Sigmoid colon (tissue), 7 donors: ENCODE measurements around the gene OR5AR1. TPM values are rescaled to one million over a fixed set of nuclear protein-coding genes. Genes with fewer than 3 reads are reported as not detected.

Experiments
- DNase-seq: peaks from one replicate; pipeline ENCODE4 v3.0.0-alpha.2; 2019
- H3K27ac ChIP-seq, 4 donors: fragments of 200-600 bp; sonication (generic); one replicate each; pipeline ENCODE4 v1.5.1; 2016 to 2019; ENCODE audit warnings: mild to moderate bottlenecking in 1 of 4
- H3K27me3 ChIP-seq, 3 donors: fragments of 200-600 bp; sonication (generic); one replicate each; pipeline ENCODE4 v1.5.1; 2019; ENCODE audit warnings: mild to moderate bottlenecking in 1 of 3
- H3K36me3 ChIP-seq, 4 donors: fragments of 200-600 bp; sonication (generic); one replicate each; pipeline ENCODE4 v1.5.1; 2016 to 2019
- H3K4me1 ChIP-seq, 4 donors: fragments of 200-600 bp; sonication (generic); one replicate each; pipeline ENCODE4 v1.5.1; 2017 to 2019
- H3K4me3 ChIP-seq, 4 donors: fragments of 200-600 bp; sonication (generic); one replicate each; pipeline ENCODE4 v1.5.1; 2017 to 2019; ENCODE audit warnings: mild to moderate bottlenecking in 2 of 4, moderate library complexity in 1 of 4
- H3K9me3 ChIP-seq, 4 donors: fragments of 200-600 bp in 3 of 4; sonication (generic) in 3 of 4; one replicate each; pipeline versions ENCODE4 v1.5.1 to v1.6.1; 2013 to 2019
- EP300 ChIP-seq, 4 donors: sonication (generic); formaldehyde crosslinking; IDR thresholded peaks; one replicate each; pipeline ENCODE4 v1.6.1; 2017; ENCODE audit warnings: antibody characterized with exemption in 4 of 4
- POLR2A ChIP-seq, 2 donors: fragments of 450-650 bp; IDR thresholded peaks; one replicate each; pipeline ENCODE4 v1.6.1; 2016; ENCODE audit warnings: antibody characterized with exemption in 2 of 2, mild to moderate bottlenecking in 2 of 2, moderate library complexity in 2 of 2
- POLR2AphosphoS5 ChIP-seq, 4 donors: sonication (generic); formaldehyde crosslinking; IDR thresholded peaks; one replicate each; pipeline ENCODE4 v1.6.1; 2017; ENCODE audit warnings: antibody characterized with exemption in 4 of 4
- WGBS, 2 donors: extraction: QIAGEN DNeasy Blood & Tissue Kit; methylation state at CpG; one replicate each; pipeline ENCODE4 v1.1.7; 2013; 5-methylcytosine and 5-hydroxymethylcytosine counted together
- intact Hi-C: fragments of 100-400 bp; cut with DNase I; formaldehyde crosslinking; loops from one replicate; pipeline ENCODE4 v1.15.1; 2023
- polyA plus RNA-seq, 3 donors: library from polyadenylated mRNA; stranded (reverse); fragments of 200-250 nt; gene quantifications; one replicate each; pipeline ENCODE4 v1.2.3, GENCODE V29; 2013
- total RNA-seq, 4 donors: library from RNA; depleted of rRNA; stranded (reverse); fragments of >200 nt; gene quantifications; one replicate each; pipeline ENCODE4 v1.1.0, GENCODE V29; 2016
- TF ChIP-seq, protein P1 (sequence below), 4 experiments: fragments of 450-650 bp in 3 of 4; fragments of 200-600 bp in 1 of 4; IDR thresholded peaks; one replicate each; pipeline ENCODE4 v1.5.1; 2016 to 2019; ENCODE audit warnings: antibody characterized with exemption in 4 of 4, mild to moderate bottlenecking in 3 of 4, moderate library complexity in 2 of 4
- donor health status: healthy with polysubstance abuse.
- donor health status: Bipolar disorder and iron deficiency.
- donor health status: healthy.

The OR5AR1 gene
- total RNA-seq (not detected), polyA plus RNA-seq (not detected)

DNA sequence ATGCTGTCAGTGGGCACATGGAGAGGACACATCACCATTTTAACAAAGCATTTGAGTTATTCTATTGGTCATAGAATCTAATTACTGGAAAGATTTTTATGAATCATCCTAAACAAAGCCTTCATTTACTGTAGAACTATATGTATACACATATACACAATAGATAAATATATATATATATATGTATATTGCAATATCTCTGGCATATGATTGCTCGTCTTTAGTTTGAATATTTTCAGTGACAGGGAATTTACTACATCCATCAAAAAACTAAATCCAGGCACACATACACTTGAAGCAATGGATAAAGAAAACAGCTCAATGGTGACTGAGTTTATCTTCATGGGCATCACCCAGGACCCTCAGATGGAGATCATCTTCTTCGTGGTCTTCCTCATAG is at the start of gene OR5AR1:
OR5AR1 (plus strand) TSS at position 301 of the 400 bp plus-strand sequence; CDS start at position 301, 0 bp downstream.
- Histone ChIP-seq H3K4me1 (no peaks in the 10 kb centered on the region), H3K9me3 (no peaks in the 10 kb centered on the region), H3K27me3 (no peaks in the 10 kb centered on the region), H3K36me3 (no peaks in the 10 kb centered on the region), H3K4me3 (no peak within 1 kb of the TSS), H3K27ac (no peak within 1 kb of the TSS)
- intact Hi-C loops, result no loop called here
- TF ChIP-seq, protein P1, sequence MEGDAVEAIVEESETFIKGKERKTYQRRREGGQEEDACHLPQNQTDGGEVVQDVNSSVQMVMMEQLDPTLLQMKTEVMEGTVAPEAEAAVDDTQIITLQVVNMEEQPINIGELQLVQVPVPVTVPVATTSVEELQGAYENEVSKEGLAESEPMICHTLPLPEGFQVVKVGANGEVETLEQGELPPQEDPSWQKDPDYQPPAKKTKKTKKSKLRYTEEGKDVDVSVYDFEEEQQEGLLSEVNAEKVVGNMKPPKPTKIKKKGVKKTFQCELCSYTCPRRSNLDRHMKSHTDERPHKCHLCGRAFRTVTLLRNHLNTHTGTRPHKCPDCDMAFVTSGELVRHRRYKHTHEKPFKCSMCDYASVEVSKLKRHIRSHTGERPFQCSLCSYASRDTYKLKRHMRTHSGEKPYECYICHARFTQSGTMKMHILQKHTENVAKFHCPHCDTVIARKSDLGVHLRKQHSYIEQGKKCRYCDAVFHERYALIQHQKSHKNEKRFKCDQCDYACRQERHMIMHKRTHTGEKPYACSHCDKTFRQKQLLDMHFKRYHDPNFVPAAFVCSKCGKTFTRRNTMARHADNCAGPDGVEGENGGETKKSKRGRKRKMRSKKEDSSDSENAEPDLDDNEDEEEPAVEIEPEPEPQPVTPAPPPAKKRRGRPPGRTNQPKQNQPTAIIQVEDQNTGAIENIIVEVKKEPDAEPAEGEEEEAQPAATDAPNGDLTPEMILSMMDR (IDR thresholded peaks at IDR 0.05), result no peak
- TF ChIP-seq POLR2A (IDR thresholded peaks at IDR 0.05) (no peak), POLR2AphosphoS5 (IDR thresholded peaks at IDR 0.05) (no peak), EP300 (IDR thresholded peaks at IDR 0.05) (no peak)
- DNase-seq, result no peak
- WGBS, 2 donors, result 87 to 88% methylated on average over 2 of the region's 2 CpGs

DNA sequence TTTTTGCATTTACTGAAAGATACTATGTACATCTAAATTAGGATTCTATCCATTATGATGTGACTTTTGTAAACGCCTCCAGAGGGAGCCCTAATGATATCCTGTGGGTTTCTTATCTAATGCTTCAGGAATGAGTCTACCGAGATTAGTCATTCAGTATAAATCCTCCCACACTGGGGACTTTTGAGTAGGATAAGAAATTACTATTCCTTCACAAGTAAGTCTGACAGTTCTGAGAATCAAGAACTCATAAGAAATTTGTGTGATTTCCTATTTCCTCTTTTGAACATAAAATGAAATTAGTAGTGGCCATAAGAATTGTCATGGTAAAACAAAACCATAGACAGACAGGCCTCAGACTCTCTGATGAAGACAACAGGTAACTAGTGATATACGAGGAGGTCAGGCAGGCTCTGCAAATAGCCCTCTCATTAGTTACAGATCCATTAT is 38.8 kb upstream of the OR5AR1 start:
- DNase-seq, result no peak
- Histone ChIP-seq H3K4me1 (peaks cover 0 to 4% (median 0%) of the 10 kb centered on the region in 4 donors), H3K27ac (no peak overlapping the region), H3K9me3 (no peaks in the 10 kb centered on the region), H3K27me3 (no peaks in the 10 kb centered on the region), H3K36me3 (no peaks in the 10 kb centered on the region), H3K4me3 (no peak overlapping the region)
- intact Hi-C loops, result no loop called here
- WGBS, 2 donors, result 5% methylated on average over 3 of the region's 3 CpGs
- no peak for TF ChIP-seq EP300 (IDR thresholded peaks at IDR 0.05)
- TF ChIP-seq, protein P1 (IDR thresholded peaks at IDR 0.05), result no peak
- no peak for TF ChIP-seq POLR2A (IDR thresholded peaks at IDR 0.05)
- TF ChIP-seq POLR2AphosphoS5 (IDR thresholded peaks at IDR 0.05), result no peak

DNA sequence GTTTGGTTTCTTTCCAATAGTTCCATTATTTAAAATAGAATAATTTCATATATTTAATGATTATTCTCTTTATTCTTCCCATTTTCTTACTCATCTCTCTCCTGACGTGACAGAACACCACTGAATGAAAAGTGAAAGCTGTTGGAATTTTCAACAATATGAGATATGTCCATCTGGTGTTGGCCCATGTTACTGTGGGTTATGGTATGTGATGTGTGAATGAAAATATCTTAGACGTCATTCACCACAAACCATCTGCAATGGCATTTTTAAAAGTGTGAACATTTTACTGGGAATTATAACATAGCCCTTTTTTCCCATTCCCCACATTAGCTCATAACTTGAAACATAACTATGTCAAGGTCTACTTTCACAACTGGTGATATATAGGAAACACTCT is 37.5 kb upstream of the OR5AR1 start:
- H3K27ac ChIP-seq, result no peak overlapping the region
- H3K4me3 ChIP-seq, result no peak overlapping the region
- no peaks in the 10 kb centered on the region for H3K27me3 ChIP-seq
- intact Hi-C loops, result no loop called here
- H3K36me3 ChIP-seq, result no peaks in the 10 kb centered on the region
- WGBS, 2 donors, result 60 to 68% methylated on average over 2 of the region's 2 CpGs
- TF ChIP-seq, protein P1 (IDR thresholded peaks at IDR 0.05), result no peak
- TF ChIP-seq POLR2AphosphoS5 (IDR thresholded peaks at IDR 0.05), result no peak
- no peak for TF ChIP-seq POLR2A (IDR thresholded peaks at IDR 0.05)
- TF ChIP-seq EP300 (IDR thresholded peaks at IDR 0.05), result no peak
- peaks cover 0 to 4% (median 0%) of the 10 kb centered on the region in 4 donors for H3K4me1 ChIP-seq
- DNase-seq, result no peak
- H3K9me3 ChIP-seq, result no peaks in the 10 kb centered on the region

DNA sequence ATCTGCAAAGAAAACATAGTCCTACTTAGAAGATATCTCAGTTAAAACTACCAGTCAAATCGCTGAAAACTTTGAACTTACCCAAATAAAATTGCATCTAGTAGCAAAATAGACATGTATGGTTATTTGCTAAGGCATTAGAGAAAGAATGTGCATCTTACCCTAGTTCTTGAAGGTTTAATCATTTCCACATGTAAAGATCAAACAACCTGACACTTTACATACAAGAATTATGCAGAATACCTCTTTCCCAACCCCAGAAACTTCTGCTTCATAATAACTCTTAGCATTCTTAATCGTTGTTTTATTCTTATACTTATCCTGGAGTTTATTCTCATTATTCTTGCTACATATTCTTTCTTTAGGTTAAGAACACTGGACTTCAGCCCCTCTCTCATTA is 31.2 kb upstream of the OR5AR1 start:
- H3K4me1 ChIP-seq, result no peaks in the 10 kb centered on the region
- no peak overlapping the region for H3K4me3 ChIP-seq
- H3K27ac ChIP-seq, result no peak overlapping the region
- intact Hi-C loops, result no loop called here
- TF ChIP-seq, protein P1 (IDR thresholded peaks at IDR 0.05), result no peak
- TF ChIP-seq POLR2A (IDR thresholded peaks at IDR 0.05) (no peak), EP300 (IDR thresholded peaks at IDR 0.05) (no peak), POLR2AphosphoS5 (IDR thresholded peaks at IDR 0.05) (no peak)
- no peaks in the 10 kb centered on the region for H3K9me3 ChIP-seq
- H3K27me3 ChIP-seq, result no peaks in the 10 kb centered on the region
- H3K36me3 ChIP-seq, result no peaks in the 10 kb centered on the region
- WGBS, 2 donors, result 85 to 90% methylated on average over 2 of the region's 2 CpGs
- DNase-seq, result no peak

DNA sequence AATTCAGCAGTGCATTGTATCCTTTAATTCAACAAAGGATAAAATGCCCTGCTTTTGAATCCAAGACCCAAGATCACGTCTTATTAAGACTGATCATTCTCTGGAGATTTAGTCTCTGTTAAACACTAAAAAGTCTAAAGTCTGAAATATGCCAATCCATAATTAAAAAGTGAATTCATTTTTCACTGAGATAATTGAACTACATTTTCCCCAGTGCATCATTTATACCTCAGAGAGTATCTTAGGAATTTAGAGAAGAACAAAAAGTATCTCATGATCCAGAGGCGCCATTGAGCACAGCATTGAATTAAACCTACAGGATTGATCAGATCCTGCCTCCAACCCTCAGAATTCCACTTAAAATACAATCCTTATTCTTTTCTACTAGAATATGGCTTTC is 26.6 kb upstream of the OR5AR1 start:
- 87 to 90% methylated on average over 2 of the region's 2 CpGs for WGBS, 2 donors
- intact Hi-C loops, result no loop called here
- no peaks in the 10 kb centered on the region for H3K4me1 ChIP-seq
- no peaks in the 10 kb centered on the region for H3K9me3 ChIP-seq
- H3K27ac ChIP-seq, result no peak overlapping the region
- H3K4me3 ChIP-seq, result no peak overlapping the region
- no peaks in the 10 kb centered on the region for H3K27me3 ChIP-seq
- H3K36me3 ChIP-seq, result no peaks in the 10 kb centered on the region
- no peak for DNase-seq
- TF ChIP-seq POLR2A (IDR thresholded peaks at IDR 0.05) (no peak), EP300 (IDR thresholded peaks at IDR 0.05) (no peak)
